Neural cell (in vitro differentiated cells): ENCODE data around the gene MN1. TPM values are rescaled to one million over a fixed set of nuclear protein-coding genes. Genes with fewer than 3 reads are reported as not detected.

Source experiments
- H2AFZ ChIP-seq: fragments of 200-600, 300-800 bp; sonication (generic), shearing (Covaris generic); 2 replicates; pipeline ENCODE4 v1.6.0; 2014; ENCODE audit warnings: low read depth, mild to moderate bottlenecking, antibody characterized with exemption, low read length, moderate library complexity
- H3F3A ChIP-seq: fragments of 200-600 bp; shearing (Covaris generic); 2 replicates; pipeline ENCODE4 v1.6.1; 2016; ENCODE audit warnings: mild to moderate bottlenecking, moderate library complexity, mixed read lengths, antibody characterized with exemption, low read length; ENCODE audit not compliant: insufficient read depth, poor library complexity, severe bottlenecking
- H3K27ac ChIP-seq: fragments of 200-600, 300-800 bp; sonication (generic), shearing (Covaris generic); 2 replicates; pipeline ENCODE4 v1.5.1; 2014; ENCODE audit warnings: mild to moderate bottlenecking, low read length, moderate library complexity
- H3K27me3 ChIP-seq: fragments of 300-800, 200-600 bp; sonication (generic), shearing (Covaris generic); 2 replicates; pipeline ENCODE4 v1.6.0; 2014; ENCODE audit warnings: mild to moderate bottlenecking, low read depth, low read length, moderate library complexity; ENCODE audit not compliant: insufficient read depth
- H3K36me3 ChIP-seq: fragments of 300-800, 200-600 bp; sonication (generic), shearing (Covaris generic); 2 replicates; pipeline ENCODE4 v1.5.1; 2014; ENCODE audit warnings: mild to moderate bottlenecking, antibody characterized with exemption, low read length, moderate library complexity; ENCODE audit not compliant: insufficient read depth
- H3K4me2 ChIP-seq: fragments of 300-800, 200-600 bp; sonication (generic), shearing (Covaris generic); 2 replicates; pipeline ENCODE4 v1.6.0; 2014; ENCODE audit warnings: mild to moderate bottlenecking, low read length
- H3K4me3 ChIP-seq: fragments of 300-800, 200-600 bp; sonication (generic), shearing (Covaris generic); 2 replicates; pipeline ENCODE4 v1.5.1; 2014; ENCODE audit warnings: mild to moderate bottlenecking, low read length, moderate library complexity
- H3K79me2 ChIP-seq: fragments of 200-600 bp; shearing (Covaris generic); replicated peaks from 2 replicates; pipeline ENCODE4 v1.6.0; 2014; ENCODE audit warnings: mild to moderate bottlenecking, low read length, moderate library complexity; ENCODE audit not compliant: insufficient read depth
- H3K9ac ChIP-seq: fragments of 300-800, 200-600 bp; sonication (generic), shearing (Covaris generic); 2 replicates; pipeline ENCODE4 v1.6.1; 2016; ENCODE audit warnings: mild to moderate bottlenecking, low read length, mixed read lengths
- H3K9me2 ChIP-seq: fragments of 200-600 bp; shearing (Covaris generic); 2 replicates; pipeline ENCODE4 v1.6.1; 2016; ENCODE audit warnings: mild to moderate bottlenecking, low read length, mixed read lengths; ENCODE audit not compliant: insufficient read depth
- H3K9me3 ChIP-seq: fragments of 200-600, 300-800 bp; sonication (generic), shearing (Covaris generic); 2 replicates; pipeline ENCODE4 v1.6.1; 2016; ENCODE audit warnings: mild to moderate bottlenecking, mixed run types, low read length, moderate library complexity, mixed read lengths
- H4K20me1 ChIP-seq: fragments of 200-600 bp; shearing (Covaris generic); 2 replicates; pipeline ENCODE4 v1.6.1; 2016; ENCODE audit warnings: mild to moderate bottlenecking, mixed run types; ENCODE audit not compliant: insufficient read depth
- EP300 ChIP-seq: fragments of 450-650 bp; conservative IDR thresholded peaks from 2 replicates; pipeline ENCODE4 v1.6.1; 2014; ENCODE audit warnings: antibody characterized with exemption, mild to moderate bottlenecking, moderate library complexity; ENCODE audit not compliant: poor library complexity, severe bottlenecking
- EZH2 ChIP-seq: fragments of 200-600, 300-800 bp; shearing (Covaris generic), sonication (generic); IDR thresholded peaks from 2 replicates; pipeline ENCODE4 v1.6.1; 2014; ENCODE audit warnings: antibody characterized with exemption, low read length, borderline replicate concordance, mild to moderate bottlenecking; ENCODE audit not compliant: insufficient read depth, poor library complexity, severe bottlenecking
- MXI1 ChIP-seq: fragments of 450-650 bp; conservative IDR thresholded peaks from 2 replicates; pipeline ENCODE4 v1.6.1; 2014; ENCODE audit warnings: antibody characterized with exemption, mild to moderate bottlenecking; ENCODE audit not compliant: poor library complexity, severe bottlenecking
- POLR2AphosphoS5 ChIP-seq: IDR thresholded peaks from 2 replicates; pipeline ENCODE4 v1.6.1; 2012
- RAD21 ChIP-seq: fragments of 450-650 bp; conservative IDR thresholded peaks from 2 replicates; pipeline ENCODE4 v1.6.1; 2014; ENCODE audit warnings: antibody characterized with exemption, mild to moderate bottlenecking, moderate library complexity
- REST ChIP-seq: IDR thresholded peaks from 2 replicates; pipeline ENCODE4 v1.6.1; 2012; ENCODE audit warnings: borderline replicate concordance
- SMC3 ChIP-seq: fragments of 450-650 bp; conservative IDR thresholded peaks from 2 replicates; pipeline ENCODE4 v1.6.1; 2014; ENCODE audit warnings: antibody characterized with exemption, mild to moderate bottlenecking, moderate library complexity; ENCODE audit not compliant: poor library complexity
- TAF1 ChIP-seq: IDR thresholded peaks from 2 replicates; pipeline ENCODE4 v1.6.1; 2012; ENCODE audit warnings: low read depth
- polyA plus RNA-seq: library from polyadenylated mRNA; depleted of rRNA; stranded (reverse); fragments of >200 nt; gene quantifications from 2 replicates; pipeline ENCODE4 v1.2.3, GENCODE V29; 2014
- TF ChIP-seq, protein P1 (sequence below): fragments of 450-650 bp; IDR thresholded peaks from 2 replicates; pipeline ENCODE4 v1.5.1; 2014; ENCODE audit warnings: antibody characterized with exemption, mild to moderate bottlenecking, moderate library complexity; ENCODE audit not compliant: poor library complexity, severe bottlenecking

The MN1 gene
- polyA plus RNA-seq, 1 donor from 2014 or later: 7.3 TPM

DNA sequence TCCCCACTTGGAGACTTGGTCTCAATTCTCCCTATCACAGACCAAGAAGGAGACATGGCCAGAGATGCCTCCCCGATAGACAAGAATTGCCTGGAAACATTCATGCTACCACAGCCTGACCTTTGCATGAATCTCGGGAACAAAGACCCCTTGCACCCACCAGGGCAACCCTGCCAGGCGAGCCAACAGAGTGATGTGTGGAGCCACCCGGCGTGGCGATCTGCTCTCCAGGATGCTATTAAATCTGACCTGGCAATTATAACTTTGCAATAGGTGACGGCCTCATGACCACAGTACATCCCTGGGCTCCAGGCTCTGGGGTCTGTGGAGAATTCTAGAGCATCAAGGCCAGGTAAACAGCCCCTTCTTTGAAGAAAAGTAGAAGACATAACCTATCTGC, 31.1 kb upstream of the MN1 start:
- Histone ChIP-seq H3K9me2 (no peaks in the 10 kb centered on the region), H3K79me2 (no peaks in the 10 kb centered on the region), H3K4me3 (no peak overlapping the region)

DNA sequence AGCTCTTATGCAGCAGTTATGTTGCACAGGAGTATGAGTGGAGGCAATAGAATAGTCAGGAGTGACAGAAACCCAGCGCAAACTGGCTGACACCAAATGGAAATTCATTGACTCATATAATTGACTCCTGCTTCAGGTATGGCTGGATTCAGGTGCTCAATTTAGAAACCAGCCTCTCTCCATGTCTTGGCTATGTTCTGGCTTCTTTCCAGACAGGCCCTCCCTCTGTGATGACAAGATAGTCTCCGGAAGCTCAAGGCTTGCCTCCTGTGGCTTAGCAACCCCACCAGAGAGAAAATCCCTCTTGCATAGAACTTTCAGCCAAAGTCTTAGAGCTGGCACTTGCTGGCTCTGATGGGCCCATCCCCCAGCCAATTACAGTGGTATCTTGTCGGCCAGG, 28.1 kb upstream of the MN1 start:
- Histone ChIP-seq H3K36me3 (no peaks in the 10 kb centered on the region), H3K27ac (no peak overlapping the region), H4K20me1 (no peaks in the 10 kb centered on the region), H3K9me2 (no peaks in the 10 kb centered on the region), H3F3A (no peaks in the 10 kb centered on the region), H2AFZ (no peak overlapping the region), H3K27me3 (no peaks in the 10 kb centered on the region), H3K9ac (no peak overlapping the region), H3K79me2 (no peaks in the 10 kb centered on the region), H3K4me3 (no peak overlapping the region), H3K9me3 (no peaks in the 10 kb centered on the region), H3K4me2 (no peak overlapping the region)
- TF ChIP-seq EP300 (no peak), EZH2 (no peak), MXI1 (no peak), TAF1 (no peak), RAD21 (no peak), SMC3 (no peak), REST (no peak), POLR2AphosphoS5 (no peak)

More for the DNA sequence above, 31.1 kb upstream of the MN1 start:
- H4K20me1 ChIP-seq: no peaks in the 10 kb centered on the region
- TF ChIP-seq EP300 (no peak), POLR2AphosphoS5 (no peak), TAF1 (no peak), REST (no peak), EZH2 (no peak), MXI1 (no peak), RAD21 (no peak), SMC3 (no peak)
- TF ChIP-seq, protein P1, sequence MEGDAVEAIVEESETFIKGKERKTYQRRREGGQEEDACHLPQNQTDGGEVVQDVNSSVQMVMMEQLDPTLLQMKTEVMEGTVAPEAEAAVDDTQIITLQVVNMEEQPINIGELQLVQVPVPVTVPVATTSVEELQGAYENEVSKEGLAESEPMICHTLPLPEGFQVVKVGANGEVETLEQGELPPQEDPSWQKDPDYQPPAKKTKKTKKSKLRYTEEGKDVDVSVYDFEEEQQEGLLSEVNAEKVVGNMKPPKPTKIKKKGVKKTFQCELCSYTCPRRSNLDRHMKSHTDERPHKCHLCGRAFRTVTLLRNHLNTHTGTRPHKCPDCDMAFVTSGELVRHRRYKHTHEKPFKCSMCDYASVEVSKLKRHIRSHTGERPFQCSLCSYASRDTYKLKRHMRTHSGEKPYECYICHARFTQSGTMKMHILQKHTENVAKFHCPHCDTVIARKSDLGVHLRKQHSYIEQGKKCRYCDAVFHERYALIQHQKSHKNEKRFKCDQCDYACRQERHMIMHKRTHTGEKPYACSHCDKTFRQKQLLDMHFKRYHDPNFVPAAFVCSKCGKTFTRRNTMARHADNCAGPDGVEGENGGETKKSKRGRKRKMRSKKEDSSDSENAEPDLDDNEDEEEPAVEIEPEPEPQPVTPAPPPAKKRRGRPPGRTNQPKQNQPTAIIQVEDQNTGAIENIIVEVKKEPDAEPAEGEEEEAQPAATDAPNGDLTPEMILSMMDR: no peak
- no peak overlapping the region for H3K27ac ChIP-seq
- no peaks in the 10 kb centered on the region for H3K9me3 ChIP-seq
- H3K4me2 ChIP-seq: no peak overlapping the region
- no peak overlapping the region for H3K9ac ChIP-seq
- H3F3A ChIP-seq: no peaks in the 10 kb centered on the region
- no peaks in the 10 kb centered on the region for H3K27me3 ChIP-seq
- no peaks in the 10 kb centered on the region for H3K36me3 ChIP-seq
- H2AFZ ChIP-seq: no peak overlapping the region
